GM18907 (cell line): ENCODE data around the gene PTBP3.
"Not testable (repeated sequence)": the region's sequence is repeated elsewhere in the genome, so short reads cannot be mapped to it uniquely, and the experiment has no call there.

ENCODE experiments used
- ATAC-seq: cut with Tn5 transposase; IDR thresholded peaks from one replicate; pipeline ENCODE4 v1.9.1; 2021; ENCODE audit warnings: mild to moderate bottlenecking, moderate library complexity; ENCODE audit not compliant: unreplicated experiment

The PTBP3 gene

DNA sequence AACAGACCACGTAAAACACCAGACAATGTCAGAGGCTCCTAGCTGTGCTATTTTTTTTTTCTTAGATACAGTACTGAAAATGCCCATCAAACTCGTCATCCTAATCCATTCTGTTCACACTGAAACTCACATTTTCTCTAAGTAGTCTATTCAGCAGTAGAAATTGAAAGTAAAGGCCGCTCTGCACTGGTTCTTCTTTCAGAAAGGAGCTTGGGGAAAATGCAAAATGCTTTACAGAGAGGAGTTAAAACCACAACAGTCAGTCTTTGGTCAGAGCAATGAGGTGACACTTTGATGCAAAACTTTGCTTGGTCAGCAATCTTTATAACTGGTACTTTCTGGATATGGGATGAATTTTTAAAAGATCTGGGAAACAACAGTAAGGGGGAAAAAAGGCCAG, 114.5 kb downstream of the PTBP3 start:
- peak; percentile 92 for ATAC-seq

DNA sequence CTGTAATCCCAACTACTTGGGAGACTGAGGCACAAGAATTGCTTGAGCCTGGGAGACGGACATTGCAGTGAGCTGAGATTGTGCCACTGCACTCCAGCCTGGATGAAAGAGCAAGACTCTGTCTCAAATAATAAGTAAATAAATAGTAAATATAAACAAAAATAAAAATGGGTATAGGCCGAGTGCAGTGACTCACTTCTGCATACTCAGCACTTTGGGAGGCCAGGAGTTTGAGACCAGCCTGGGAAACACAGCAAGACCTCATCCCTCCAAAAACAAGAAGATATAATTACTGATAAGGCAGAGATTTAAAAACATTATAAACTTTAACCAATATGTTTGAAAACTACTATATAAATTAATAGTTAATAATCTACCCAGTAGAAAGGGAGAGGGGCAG, 120.5 kb downstream of the PTBP3 start:
- no peak for ATAC-seq

- ATAC-seq: no peak
Measured at GRCh38 chr9:112207451-112207850, 126.0 kb downstream of the PTBP3 start.

DNA sequence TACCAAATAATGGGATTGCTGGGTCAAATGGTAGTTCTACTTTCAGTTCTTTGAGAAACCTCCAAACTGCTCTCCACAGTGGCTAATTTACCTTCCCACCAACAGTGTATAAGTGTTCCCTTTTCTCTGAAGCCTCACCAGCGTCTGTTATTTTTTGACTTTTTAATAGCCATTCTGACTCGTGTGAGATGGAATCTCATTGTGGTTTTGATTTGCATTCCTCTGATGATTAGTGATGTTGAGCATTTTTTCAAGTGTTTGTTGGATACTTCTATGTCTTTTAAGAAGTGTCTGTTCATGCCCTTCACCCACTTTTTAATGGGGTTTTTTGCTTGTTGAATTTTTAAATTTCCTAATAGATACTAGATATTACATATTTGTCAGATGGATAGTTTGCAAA, 129.9 kb downstream of the PTBP3 start:
- ATAC-seq: no peak

GRCh38 chr9:112200711-112201110, 132.7 kb downstream of the PTBP3 start:
- ATAC-seq: no peak

- no peak for ATAC-seq
Measured at GRCh38 chr9:112198646-112199045, 134.8 kb downstream of the PTBP3 start.

GRCh38 chr9:112194969-112195431, 138.4 kb downstream of the PTBP3 start:
- ATAC-seq: no peak

- no peak for ATAC-seq
Measured at GRCh38 chr9:112193572-112194288, 139.7 kb downstream of the PTBP3 start.

DNA sequence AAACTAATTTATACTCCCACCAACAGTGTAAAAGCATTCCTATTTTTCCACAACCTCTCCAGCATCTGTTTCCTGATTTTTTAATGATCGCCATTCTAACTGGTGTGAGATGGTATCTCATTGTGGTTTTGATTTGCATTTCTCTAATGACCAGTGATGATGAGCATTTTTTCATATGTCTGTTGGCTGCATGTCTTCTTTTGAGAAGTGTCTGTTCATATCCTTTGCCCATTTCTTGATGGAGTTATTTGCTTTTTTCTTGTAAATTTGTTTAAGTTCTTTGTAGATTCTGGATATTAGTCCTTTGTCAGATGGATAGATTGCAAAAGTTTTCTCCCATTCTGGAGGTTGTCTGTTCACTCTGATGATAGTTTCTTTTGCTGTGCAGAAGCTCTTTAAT, 143.1 kb downstream of the PTBP3 start:
- not testable (repeated sequence) for ATAC-seq

GRCh38 chr9:112188884-112189283, 144.5 kb downstream of the PTBP3 start:
- ATAC-seq: no peak

DNA sequence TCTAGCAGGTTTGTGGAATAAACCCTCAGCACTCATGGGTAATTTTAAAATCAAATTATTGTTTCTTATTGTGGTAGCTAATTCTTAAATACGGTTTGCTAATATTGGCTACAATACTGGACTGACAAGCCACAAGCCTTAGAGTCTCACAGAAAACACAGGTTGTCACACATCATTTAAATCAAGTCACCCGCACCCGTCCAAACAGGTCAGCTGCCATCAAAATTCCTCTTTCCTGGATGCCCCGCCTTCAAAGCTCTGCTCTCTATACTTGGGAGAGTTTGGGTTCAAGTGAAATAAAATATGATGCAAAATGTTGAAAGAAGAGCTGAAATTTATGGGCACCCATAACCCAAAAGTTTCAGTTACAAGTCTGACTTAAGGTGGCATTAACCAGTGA, 146.0 kb downstream of the PTBP3 start:
- no peak for ATAC-seq

- ATAC-seq: no peak
Measured at GRCh38 chr9:112186695-112187094, 146.7 kb downstream of the PTBP3 start.

DNA sequence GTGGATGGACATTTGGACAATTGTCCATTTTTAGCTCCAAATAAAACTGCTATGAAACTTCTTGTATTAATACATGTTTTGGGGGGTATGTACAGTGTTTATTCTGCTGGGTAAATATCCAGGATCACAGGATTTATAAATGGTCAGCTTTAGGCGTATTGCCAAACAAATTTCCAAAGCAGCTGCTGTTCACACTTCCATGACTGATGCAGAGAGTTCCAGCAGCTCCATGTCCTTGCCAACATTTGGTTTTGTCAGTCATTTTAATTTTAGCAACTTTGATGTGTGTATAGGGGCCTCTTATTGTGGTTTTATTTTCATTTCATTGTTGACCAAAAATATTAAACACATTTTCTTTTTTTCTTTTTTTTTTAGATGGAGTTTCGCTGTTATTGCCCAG, 148.5 kb downstream of the PTBP3 start:
- ATAC-seq: no peak

GRCh38 chr9:112184221-112184620, 149.2 kb downstream of the PTBP3 start:
- no peak for ATAC-seq

- ATAC-seq: peak; percentile 34
Measured at GRCh38 chr9:112180387-112180881, 153.0 kb downstream of the PTBP3 start.

DNA sequence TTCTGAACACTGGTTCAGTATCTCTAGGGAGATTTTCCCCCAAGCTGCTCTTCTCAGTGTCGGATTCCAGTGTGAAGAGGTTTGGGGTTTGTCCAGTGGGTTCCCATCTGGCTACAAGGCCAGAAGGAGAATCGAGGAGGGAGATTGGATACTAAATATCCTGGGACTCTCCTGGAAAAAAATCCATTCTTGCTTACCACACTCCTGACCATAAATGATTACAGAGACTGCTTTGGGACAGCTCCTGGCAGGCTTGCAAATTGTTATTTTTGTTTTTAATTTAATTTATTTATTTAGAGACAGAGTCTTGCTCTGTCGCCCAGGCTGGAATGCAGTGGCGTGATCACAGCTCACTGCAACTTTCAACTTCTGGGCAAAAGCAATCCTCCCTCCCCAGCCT, 153.6 kb downstream of the PTBP3 start:
- ATAC-seq: no peak

- ATAC-seq: peak; percentile 37
Measured at GRCh38 chr9:112176524-112176923, 156.9 kb downstream of the PTBP3 start.

- ATAC-seq: no peak
Measured at GRCh38 chr9:112175796-112176315, 157.6 kb downstream of the PTBP3 start.

DNA sequence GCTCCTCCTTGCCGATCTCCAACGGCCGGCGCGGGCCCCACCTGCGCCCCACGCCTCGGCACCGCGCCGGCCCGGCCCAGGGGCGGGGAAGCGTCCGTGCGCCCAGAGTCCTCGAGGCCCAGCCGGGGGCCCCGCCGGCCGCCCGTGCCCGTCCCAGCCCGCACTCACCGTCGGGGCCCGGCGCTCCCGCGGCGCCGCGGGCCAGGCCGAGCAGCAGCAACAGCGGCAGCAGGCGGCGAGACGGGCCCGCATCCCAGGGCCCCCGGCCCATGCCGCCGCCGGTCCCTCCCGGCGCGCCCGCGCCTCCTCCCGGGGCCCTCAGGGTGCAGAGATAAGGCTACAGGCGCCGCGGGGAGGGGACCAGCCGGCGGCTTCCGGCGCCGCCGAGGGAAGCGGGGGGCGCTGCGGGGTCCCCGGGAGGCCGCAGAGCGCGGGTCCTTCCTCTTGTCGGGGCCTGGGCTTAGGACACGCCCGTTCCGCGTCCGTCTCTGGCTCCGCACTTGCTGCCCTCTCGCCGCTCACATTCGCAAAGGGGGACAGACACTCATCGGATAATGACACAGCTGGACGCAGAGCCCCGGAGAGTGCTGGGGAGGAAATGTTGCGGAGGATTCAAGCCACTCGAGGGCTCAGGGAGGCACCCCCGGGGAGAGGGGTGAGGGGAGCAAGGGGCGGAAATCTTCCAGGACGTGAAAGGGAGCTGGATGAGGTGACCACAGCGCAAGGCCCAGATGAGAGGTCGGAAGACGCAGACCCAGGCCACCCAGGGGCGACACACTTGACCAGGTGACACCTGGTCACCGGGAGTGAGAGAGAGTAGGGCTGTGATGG, 158.2 kb downstream of the PTBP3 start, which contains the start of gene SUSD1:
Gene SUSD1 (minus strand): TSS at position 333 of the 831 bp plus-strand sequence. CDS start 62 bp downstream, at position 271.
- peak; percentile 55 for ATAC-seq

- peak; percentile 92 for ATAC-seq
Measured at GRCh38 chr9:112174222-112174964, 159.0 kb downstream of the PTBP3 start.
